CD4-positive, alpha-beta T cell treated with Interleukin-15 for 1 hour (primary cell): ENCODE data around the gene SUMO2.
"Not testable (repeated sequence)": the region's sequence is repeated elsewhere in the genome, so short reads cannot be mapped to it uniquely, and the experiment has no call there.

ENCODE experiments used
- DNase-seq: peaks from one replicate; pipeline ENCODE4 v3.0.0-alpha.2; 2020

Gene SUMO2

DNA sequence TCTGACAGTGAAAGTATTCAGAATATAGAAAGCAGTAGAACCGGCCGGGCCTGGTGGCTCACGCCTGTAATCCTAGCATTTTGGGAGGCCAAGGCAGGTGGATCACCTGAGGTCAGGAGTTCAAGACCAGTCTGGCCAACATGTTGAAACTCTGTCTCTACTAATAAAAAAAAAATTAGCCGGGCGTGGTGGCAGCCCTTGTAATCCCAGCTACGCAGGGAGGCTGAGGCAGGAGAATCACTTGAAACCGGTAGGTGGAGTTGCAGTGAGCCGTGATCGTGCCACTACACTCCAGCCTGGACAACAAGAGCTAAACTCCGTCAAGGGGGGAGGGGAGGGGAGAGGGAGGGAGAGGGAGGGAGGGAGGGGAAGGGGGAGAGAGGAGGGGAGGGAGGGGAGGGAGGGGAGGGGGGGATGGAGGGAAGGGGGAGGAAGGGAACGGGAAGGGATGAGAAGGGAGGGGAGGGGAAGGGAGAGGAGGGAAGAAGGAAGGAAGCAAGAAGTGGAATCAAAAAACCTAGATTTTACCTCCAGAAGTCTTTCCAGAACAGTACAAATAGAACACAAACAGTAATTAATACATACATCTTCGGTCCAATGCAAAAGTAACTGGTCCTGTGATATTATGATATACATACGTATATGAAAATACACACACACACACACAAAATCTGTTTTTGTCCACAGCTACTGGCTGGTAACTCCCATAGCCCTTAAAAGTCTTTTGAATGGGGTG lies 40.4 kb downstream of the SUMO2 start:
- DNase-seq = no peak

DNA sequence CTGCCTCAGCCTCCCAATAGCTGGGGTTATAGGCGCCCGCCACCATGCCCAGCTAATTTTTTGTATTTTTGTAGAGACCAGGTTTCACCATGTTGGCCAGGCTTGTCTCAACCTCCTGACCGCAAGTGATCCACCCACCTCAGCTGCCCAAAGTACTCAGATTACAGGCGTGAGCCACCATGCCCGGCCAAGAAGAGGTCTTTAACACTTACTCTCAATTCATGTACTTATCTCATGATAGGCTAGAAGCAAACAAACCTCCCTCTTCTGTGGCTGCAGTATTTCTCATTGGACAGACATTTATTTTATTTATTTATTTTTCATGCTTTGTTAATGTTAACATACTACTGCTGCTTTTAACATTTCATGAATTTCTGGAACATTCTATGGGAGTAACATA lies 44.2 kb downstream of the SUMO2 start:
- DNase-seq = no peak

GRCh38 chr17:75137762-75138161 lies 45.0 kb downstream of the SUMO2 start:
- not testable (repeated sequence) for DNase-seq

- no peak for DNase-seq
Measured at GRCh38 chr17:75135946-75136345, 46.8 kb downstream of the SUMO2 start.

GRCh38 chr17:75135452-75135851 lies 47.3 kb downstream of the SUMO2 start:
- no peak for DNase-seq

GRCh38 chr17:75133607-75134347 lies 49.0 kb downstream of the SUMO2 start:
- not testable (repeated sequence) for DNase-seq

- no peak for DNase-seq
Measured at GRCh38 chr17:75133001-75133400, 49.8 kb downstream of the SUMO2 start.

- not testable (repeated sequence) for DNase-seq
Measured at GRCh38 chr17:75132018-75133000, 50.5 kb downstream of the SUMO2 start.

DNA sequence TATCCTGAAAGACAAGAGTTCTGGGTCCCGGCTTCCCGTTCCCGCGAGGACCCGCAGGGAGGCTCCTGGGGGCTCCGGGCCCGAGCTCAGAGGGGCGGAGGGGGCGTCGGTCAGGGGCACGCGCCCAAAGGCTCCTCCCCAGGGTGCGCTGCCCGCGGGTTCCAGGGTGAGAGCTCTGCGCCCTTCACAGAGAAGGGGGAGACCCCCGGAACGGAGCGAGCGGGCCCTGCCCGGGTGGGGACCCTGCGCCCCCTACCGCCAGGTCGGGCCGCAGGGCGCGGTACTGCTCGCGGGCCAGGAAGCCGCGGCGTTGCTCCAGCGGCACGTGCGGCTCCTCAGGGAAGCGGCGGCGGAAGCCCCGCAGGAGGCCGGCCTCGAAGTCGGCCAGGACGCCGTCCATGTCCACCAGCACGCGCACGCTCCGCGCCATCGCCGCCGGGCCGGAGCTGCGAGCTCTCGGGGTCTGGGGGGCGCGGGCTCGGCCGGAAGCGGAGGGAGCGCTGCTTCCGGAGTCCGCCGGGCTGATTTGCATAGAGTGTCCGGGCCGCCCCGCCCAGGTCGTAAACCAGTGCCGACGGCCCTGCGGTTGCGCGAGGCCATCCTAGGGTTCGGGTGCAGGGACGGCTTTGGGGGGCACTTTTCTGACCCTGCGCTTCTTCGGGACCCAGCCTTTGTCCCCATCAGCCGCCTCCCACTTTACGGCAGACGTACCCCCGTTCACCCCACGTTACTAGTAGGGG lies 51.3 kb downstream of the SUMO2 start, which contains the start of gene NT5C:
Gene NT5C (minus strand): TSS at position 465 of the 740 bp plus-strand sequence. CDS start 35 bp downstream, at position 430.
- DNase-seq = peak; percentile 57

DNA sequence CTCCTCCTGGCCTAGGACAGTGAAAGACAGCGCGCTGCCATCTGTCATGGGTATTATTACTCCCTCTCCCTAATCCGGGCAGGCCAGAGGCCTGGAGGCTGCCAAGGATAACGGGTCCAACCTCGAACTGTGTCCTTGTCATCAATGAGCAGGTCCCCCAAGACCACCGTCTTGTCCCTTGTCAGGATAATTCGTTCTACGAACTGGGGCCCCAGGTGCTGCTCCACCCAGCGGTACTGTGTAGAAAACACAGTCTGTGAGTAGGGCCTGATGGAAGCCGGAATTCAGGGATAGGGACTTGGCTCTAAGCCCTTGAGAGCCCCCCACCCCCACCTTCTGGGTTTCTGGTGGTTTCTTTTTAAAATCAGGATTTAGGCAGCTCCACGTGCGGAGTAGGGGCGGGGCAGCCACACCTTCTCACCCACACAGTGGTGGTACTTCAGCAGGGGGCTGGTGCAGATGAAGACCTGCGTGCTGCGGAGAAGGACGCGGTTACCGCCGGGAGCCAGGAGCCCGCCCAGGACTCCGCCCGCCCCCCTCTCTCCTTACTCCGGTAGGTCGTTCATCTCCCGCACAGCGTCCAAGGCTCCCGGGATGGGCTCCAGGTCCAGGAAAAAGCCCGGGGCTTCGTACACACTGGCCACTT lies 52.0 kb downstream of the SUMO2 start:
- DNase-seq = no peak

DNA sequence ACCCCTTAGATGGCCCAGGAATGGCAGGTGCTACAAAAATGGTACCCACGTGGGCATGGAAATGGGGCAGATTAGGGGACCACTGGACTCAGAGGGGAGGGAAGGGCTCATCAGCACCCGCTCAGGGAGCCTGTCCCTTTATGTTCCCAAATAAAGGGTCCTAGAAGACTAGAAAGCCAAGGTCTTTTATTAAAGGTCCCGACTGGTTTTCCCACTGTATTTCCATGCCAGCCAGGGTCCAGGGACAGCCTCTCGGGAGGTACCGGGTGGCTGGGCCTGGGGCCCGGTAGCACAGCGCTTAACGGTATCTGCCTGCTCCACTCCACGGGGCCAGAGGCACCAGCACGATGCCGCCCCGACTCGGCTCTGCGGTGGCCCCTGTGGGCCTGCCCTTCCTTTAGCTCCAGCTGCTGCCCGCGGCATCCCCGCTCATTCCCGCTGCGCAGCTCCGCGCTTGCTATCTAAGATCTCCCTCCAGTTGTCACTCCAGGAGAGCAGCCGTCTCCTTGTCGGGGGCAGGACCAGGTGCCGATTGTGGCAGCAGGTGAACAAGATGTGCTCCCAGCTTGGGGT lies 52.6 kb downstream of the SUMO2 start:
- no peak for DNase-seq

GRCh38 chr17:75129576-75129975 lies 53.2 kb downstream of the SUMO2 start:
- DNase-seq = no peak

DNA sequence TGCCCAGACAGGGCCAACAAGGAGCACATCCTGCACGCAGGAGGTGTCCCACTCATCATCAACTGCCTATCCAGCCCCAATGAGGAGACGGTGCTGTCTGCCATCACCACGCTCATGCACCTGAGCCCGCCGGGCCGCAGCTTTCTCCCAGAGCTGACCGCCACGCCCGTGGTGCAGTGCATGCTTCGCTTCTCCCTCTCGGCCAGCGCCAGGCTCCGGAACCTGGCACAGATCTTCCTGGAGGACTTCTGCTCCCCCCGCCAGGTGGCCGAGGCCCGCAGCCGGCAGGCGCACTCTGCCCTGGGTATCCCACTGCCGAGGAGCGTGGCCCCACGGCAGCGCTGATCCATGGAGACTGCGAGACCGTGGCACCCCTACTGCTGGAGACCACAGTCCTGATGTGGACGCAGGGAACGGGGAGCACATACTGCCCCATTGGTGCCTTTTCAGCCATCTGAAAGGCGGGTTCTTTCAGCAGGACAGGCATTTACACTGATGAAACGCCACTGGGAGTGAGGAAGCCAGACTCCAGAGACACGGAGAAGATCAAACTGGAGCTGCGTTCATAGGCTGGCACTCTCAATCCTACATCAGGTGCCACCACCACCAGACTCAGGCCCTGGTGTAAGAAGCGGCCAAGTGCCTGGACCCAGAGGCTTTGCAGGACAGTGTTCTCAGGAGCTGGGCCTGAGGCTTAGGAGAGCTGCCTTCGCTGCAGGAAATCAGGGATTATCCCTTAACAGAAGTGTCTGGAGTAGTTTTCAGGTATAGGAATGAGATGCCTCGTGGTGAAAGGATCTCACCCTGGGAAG lies 53.9 kb downstream of the SUMO2 start:
- no peak for DNase-seq

- not testable (repeated sequence) for DNase-seq
Measured at GRCh38 chr17:75127936-75128335, 54.8 kb downstream of the SUMO2 start.

DNA sequence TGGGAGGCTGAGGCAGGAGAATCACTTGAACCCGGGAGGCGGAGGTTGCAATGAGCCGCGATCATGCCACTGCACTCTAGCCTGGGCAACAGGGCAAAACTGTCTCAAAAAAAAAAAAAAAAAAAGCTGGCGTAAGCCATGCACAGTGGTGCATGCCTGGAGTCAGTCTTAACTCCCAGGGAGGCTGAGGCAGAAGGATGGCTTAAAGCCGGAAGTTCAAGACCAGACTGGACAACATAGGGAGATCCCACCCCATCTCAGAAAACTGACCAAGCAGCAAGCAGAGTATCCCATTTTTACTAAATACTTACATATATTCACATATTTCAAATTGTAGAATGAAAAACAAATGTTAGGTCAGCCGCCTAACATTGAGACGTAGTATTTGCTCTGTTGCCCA lies 55.8 kb downstream of the SUMO2 start:
- no peak for DNase-seq

- DNase-seq = no peak
Measured at GRCh38 chr17:75125984-75126383, 56.8 kb downstream of the SUMO2 start.

- no peak for DNase-seq
Measured at GRCh38 chr17:75124819-75125162, 58.0 kb downstream of the SUMO2 start.

DNA sequence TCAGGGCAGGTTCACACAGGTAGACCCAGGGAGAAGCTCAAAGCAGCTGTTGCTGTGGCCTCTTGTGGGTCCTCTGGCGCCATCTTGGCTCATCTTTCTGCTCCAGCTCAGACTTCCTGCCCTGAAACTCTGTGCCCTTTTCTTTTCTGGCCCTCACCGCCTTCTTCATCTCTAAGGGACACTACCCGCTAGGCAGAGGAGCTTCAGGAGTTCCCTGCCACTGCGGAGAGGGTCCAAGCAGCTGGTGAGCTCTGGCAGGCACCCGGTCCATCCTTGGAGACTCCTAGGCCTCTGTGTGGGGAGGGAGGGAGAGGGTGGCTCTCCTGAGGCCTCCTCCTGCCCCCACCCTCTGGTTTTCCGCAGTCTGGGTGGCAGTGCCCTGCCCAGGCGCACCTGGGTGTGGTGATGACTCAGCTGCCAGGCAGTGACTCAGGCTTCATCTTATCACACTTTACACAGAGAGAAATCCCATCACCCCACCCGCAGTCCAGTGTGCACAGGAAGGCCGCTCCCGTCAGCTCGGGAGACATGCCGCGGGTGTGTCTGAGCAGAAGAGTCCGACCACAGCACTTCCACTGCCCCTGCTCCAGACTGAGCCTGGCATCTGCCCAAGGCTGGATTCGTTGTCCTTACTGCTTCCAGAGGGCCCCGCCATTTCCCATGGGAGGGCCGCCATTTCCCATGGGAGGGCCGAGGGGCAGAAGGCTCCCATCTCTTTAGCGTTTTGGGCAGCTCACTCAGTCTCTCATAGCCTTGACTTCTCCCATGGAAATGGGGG lies 58.5 kb downstream of the SUMO2 start:
- DNase-seq = peak; percentile 62

- no peak for DNase-seq
Measured at GRCh38 chr17:75118307-75118706, 64.5 kb downstream of the SUMO2 start.

- DNase-seq = no peak
Measured at GRCh38 chr17:75116737-75117136, 66.0 kb downstream of the SUMO2 start.
